Stimulated activated CD8-positive, alpha-beta memory T cell treated with anti-CD3 and anti-CD28 coated beads, Interleukin-4, amount 100 ng/mL, for 24 hours (primary cell): ENCODE data around the gene GAS7.

Source experiments
- DNase-seq: peaks from one replicate; pipeline ENCODE4 v3.0.0-alpha.2; 2020; ENCODE audit warnings: low read depth

The GAS7 gene

DNA sequence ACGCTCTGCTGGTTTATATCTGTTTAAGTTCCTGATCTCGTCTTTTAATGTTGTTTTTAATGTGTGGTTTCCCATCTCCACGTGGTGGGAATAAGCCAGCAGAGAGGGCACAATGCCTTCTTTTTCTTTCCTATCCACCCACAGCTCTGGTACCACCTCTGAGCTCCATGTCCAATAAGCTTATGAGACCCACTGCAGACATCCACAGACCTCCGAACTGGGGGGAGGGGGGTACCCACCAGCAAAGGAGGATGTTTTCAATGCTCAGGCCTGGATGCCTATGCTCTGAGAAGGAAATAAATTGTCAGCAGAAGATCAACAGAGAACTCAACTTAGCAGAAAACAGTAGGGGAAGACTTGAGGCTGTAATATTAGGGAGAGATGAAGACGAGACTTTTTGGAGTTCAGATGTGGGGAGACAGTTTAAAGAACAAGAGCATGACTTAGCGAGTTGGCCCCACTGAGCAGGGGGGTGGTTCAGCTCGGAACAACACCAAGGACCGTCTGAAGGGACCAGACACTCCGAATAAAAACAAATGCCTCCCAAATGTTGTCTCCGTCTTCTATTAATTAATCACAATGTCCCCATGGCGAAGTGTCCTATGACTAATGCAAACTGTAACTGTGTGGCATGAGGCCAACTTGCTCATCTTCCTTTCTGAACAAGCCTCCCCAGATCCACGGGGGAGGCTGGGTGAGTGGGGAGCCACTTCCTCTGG, 62.7 kb downstream of the GAS7 start:
- DNase-seq, result no peak

DNA sequence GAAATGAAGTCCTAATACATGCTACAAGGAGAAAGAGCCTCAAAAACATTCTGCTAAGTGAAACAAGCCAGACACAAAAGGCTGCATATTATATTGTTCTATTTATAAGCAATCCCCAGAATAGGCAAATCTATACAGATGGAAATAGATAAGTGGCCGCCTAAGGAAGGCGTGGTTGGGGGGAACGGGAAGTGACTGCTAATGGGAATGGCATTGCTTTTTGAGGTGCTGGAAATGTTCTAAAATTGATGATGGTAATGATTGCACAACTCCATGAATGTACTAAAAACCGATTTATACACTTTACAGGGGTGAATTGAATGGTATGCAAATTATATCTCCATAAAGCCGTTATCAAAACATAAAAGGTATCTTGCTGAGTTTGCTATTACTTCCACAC, 67.7 kb downstream of the GAS7 start:
- no peak for DNase-seq

DNA sequence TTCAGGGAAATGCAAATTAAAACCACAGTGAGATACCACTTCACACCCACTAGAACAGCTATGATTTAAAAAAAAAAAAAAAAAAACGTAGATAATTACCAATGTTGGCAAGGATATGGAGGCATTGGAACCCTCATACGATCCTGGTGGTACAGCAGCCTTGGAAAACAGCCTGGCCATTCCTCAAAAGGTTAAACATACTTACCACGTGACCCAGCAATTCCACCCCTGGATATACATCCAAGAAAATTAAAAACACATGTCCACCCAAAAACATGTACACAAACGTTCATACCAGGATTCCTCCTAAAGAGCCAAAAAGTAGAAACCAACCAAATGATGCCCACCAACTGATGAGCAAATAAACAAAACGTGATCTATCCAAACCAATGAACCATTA, 68.1 kb downstream of the GAS7 start:
- no peak for DNase-seq

DNA sequence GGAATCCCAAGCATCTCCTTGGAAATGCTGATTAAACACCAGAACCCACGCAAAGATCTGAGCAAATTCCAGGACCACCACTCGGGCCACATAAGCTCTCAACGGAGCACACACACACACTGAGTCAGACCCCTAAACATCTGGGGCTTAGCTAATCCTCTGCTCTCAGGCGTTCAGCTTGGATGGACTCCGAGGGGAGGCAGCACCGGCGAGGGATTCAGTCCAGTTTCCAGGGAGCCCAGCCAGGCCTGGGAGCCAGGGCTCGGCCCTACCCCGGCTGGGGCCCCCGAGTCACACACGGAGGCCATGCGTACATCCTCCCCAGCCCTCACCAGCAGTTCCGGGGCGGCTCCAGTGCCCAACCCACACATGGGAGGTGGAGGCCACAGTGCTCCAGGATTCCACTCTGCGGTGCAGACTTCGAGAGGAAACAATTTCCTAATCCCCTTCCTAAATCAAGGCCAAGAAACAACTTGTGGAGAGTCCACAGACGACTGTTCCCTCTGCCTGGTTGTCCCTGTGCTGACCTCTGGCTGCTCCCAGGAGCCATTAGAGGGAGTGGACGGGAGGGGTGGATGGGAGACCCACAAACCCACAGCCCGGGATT, 70.5 kb downstream of the GAS7 start:
- no peak for DNase-seq

DNA sequence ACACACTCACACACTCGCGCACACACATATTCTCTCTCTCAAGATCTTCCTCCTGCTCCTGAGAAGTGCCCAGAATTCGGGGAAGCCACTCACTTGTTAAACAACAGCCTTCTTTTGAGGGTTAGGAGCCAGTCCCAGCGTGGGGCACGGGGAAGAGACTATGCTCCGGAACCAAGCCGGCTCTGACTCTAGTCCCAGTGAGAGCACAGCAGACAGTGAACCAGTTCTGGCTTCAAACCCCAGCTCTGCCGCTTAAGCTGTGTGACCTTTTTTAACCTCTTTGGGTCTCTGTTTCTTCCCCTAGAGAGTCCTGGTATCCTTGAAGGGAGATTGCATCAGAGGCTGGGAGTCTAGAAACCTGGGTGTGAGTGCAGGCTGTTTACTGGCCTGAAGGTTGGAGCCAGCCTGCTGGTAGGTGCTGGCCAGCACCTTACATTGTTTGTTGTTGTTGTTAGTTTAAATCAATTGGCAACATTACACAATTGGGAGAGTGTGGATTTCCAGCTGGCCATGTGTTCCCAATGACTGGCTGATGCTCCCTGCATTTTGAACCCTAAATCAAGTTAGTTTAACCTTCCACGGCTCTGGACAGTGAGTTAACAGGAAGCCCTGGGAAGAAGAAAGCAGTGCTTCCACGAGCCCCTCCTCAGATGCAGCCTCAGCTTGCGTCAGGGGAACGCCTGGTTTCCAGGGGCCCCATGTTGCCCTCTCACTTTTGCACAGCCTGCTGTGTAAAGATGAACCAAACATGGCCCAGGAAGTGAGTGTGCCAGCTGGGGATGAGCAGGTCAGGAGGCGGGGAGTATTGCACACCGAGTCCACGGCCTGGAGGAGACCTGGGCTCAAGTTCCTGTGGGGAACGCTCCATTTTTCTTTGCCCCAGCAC, 71.5 kb downstream of the GAS7 start:
- DNase-seq, result no peak

DNA sequence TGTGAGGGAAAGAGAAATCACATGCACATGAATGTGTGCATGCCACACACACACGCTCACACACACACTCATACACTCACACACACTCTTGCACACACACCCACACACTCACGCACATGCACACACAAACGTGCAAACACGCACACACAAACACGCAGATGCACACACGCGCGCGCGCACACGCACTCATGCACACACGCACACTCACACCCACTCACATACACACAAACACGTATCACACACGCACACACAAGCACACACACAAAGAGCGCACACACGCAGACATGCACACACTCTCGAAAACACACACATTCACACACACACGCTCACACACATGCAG, 72.2 kb downstream of the GAS7 start:
- no peak for DNase-seq

DNA sequence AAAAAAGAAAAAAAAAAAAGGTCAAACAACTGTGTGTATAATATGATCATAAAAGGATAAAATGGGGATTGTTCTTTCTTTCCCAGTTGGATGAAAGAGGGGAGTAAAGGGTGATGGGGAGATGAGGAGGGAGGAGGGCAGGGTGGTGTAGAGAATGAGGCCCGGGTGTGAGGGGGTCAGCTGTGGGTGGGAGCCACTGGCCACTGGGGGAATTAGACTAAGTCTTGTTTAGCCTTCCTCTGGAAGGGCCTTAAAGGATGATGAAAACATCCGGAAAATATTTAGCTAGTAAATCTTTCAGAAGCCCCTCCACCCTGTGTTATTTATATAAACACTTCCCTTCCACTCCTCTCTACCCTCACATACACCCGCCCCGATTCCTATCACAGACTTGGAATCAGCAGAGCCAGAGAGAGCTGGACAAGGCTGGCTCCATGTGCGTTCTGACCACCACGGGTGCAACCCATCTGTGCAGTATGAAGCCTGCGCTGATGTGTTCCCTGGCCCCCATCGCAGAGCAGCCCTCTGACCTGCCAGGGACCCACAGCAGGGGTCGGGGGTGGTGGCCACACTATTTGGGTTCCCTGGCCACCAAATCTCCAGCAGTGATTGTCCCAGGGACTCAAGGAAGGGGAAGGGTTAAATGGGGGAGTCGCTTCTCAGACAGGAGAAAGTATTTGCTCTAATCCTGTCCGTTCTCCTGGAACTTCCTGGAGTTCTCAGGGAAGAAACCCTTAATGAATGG, 72.7 kb downstream of the GAS7 start:
- DNase-seq, result no peak

DNA sequence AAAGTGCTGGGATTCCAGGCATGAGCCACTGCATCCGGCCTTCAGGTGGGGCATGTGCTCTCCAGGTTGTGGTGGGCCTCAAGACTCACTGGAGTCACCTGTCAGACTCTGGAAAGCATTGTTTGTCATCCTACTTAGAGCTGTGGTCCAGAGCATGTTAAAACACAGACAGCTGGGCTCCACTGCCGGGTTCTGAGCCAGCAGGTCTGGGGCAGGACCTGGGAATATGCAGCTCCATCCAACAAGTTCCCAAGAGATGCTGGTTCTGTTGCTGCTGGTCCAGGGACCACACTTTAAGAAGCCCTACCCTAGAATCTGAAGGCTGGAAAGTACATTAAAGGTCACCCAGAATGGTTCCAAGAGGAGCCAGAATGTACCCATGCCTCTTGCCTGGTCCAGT, 75.3 kb downstream of the GAS7 start:
- DNase-seq, result no peak

DNA sequence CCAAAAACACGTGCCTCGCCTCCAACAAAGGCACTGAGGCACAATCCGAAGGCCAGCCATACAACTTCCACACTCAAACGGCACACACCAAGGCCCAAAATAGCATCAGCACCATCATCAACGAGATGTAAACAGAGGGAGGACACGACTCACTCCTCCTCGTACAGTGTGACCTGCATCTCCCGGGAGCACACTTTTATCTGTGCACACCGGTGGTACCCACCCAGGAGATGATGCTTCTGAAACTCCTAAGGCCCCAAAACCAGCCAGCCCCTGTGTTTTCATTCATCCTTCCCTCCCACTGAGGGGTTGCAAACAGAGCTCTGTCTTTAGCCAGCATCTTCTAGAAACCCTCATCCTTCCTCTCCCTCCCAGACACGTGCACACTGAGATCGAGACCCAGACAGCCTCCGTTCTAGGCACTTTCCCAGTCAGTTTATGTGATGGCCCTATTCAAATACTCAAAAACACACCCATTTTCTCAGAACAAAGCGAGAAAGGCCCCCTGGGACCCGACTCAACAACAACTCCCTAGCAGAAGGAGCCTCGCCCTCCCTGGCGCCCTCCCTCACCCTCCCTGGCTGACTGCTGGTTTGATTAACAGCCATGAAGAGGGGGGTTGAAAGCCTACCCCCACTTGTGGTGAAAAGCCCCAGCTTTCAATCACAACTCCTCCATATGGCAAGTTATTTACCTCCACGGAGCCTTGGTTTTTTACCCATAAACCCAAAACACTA, 76.3 kb downstream of the GAS7 start:
- DNase-seq, result no peak

DNA sequence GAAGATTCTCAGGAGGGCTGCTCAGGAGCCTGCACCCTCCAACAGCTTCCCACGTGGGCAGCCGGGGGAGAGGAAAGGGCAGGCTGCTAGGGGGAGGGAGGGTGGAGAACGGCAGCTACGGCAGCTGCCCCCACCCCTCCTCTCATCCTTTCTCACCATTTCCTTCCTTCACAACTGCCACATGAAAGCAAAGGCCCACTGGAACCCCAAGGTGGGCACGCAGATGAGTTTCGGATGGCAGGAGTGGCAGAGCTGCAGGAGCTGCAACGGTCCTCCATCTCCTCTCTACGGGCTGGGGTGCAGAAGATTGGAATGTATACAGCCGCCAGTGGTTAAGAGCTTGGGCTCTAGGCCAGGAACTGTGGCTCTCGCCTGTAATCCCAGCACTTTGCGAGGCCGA, 77.7 kb downstream of the GAS7 start:
- no peak for DNase-seq

DNA sequence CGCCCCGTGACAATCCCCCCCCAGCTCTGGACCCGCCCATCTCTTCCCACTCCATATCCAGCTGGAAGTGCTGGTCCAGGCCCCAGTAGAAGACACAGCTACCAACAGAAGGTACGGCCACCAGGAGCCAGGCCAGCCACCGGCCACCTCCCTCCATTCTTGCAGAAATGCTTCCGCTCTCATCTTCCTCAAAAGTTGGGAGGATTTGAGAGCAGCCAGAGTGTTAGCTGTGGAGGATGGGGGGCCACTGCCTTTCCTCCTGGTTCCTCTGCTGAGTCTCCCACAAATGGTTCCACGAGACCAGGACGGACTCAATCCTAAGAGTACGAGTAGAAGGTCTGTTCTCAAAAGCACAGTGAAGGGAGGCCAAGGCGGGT, 78.3 kb downstream of the GAS7 start:
- no peak for DNase-seq

DNA sequence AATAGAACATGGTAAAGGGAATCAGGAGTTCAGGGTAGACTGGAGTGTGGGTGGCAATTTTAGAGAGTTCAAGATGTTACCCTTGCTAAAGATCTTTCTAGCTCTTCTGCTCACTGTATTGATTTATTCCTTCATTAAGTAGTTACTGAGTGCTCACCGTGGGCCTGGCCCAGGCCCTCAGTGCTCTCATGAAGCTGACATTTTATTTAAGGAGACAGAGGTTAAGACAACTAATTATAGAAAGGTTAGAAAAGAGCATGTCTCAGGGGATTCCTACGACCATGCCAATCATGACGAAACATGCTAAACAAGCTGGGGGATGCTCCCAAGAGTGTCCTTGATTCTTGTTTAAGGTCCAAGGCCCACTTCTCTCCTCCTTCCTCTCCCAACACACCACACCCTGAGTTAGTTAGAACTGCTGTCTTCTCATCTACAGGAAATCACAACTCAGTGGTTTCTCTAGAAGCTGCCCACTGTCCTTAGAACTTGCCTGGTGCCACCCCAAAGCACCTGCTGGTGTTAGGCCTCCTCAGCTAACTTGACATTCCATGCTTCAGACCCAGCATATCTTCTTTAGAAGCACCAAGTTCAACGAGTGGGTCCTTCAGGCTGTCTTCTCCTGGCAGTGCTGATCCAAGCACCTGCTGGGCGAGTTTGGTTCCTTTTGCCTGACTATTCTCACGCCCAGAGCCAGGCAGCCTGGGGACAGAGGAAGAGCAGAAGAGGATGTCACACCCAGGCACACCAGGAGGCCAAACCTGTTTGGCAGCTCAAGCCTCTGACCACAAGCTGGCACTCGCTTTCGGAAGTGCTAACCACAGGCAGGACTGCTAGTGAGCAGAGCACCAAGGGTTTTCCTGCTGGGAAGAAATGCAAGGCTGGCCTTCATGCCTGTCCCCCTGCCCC, 79.0 kb downstream of the GAS7 start:
- no peak for DNase-seq

DNA sequence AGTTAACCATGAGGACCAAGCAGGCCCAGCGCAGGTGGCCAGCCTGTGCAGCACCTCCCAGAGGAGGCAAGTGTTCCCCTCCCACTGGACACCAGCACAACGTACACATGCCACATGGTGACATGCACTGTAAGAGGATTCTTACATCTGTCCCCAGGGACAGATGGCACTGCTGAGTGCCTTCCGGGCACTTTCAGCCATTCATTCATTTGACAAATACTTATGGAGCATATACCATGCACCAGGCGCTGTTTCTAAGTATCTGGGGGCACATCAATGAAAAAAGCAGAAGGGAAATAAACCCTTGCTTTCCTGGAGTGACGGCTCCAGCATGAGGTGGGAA, 79.6 kb downstream of the GAS7 start:
- no peak for DNase-seq

DNA sequence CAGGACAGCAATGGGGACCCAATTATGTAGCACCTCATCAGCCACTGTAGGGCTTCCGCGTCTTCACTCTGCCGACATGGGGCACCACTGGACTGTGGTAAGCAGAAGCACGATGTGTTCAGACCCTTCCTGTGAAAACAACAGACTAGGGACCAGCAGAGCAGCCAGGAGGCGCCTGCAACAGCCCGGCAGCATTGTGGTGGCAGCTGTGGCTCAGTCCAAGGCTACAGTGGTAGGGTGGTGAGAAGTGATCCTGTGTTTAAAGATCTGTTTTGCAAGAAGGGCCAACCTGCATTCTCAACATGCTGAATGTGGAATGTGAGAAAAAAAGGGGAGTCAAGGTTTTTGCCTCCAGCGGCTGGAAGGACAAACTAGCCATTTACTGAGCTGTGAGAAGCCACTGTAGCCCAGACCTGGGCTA, 80.8 kb downstream of the GAS7 start:
- no peak for DNase-seq

DNA sequence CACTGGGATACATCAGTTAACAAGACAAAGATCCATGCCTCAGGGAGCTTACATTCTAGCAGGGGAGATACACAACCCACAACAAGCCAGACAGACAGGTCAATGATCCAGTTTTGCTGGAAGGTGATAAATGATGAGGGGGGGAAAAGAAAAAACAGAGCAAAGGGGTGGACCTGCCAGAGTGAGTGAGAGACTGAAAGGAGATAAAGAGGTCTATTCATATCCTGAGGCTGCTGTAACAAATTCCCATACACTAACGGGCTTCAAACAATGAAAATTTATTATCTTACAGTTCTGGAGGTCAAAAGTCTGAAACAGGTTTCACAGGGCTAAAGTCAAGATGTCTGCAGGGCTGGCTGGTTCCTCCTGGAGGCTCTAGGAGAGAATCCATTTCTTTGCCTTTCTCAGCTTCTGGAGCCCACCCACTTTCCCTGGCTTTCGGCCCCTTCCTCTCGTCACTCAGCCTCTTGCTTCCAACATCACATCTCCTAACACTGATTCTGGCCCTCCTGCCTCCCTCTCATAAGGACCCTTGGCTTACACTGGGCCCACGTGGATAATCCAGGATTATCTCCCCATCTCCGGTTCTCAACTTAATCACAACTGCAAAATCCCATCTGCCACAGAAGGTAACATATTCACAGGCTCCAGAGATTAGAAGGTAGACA, 81.5 kb downstream of the GAS7 start:
- no peak for DNase-seq

DNA sequence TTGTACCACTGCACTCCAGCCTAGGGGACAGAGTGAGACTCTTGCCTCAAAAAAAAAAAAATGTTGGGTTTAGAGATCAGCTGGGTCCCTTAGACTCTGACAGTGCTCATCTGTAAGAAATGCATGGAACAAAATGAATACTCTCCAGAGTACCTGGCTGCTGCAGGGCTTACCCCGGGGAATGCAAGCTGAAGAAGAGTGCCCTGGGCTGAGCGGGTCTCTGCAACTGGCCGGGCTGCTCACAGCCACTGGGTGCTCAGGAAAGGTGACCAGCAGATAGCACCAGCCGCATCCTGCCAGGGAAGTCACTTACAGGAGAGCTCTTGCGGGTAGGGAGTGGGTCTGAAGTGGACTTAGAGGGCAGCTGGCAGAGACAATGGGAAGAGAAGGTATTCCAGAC, 82.1 kb downstream of the GAS7 start:
- no peak for DNase-seq

DNA sequence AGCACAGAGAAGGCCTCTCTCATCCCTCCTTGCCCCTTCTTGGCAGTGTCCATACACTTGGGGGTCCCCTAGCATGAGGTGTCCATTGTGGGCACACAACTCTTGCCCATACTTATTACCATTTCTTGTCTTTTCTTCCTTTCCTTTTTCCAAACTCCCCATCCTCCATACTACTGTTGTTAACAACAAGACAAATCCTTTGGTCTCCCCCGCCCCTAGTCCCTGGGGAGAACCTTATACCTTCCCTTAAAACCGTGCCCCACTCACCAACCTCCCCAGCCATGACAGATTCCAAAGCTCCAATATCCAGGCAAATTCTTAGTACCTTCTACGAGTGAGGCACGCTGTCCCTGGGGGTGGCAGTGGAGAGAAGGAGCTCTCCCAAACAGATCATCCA, 82.9 kb downstream of the GAS7 start:
- no peak for DNase-seq

DNA sequence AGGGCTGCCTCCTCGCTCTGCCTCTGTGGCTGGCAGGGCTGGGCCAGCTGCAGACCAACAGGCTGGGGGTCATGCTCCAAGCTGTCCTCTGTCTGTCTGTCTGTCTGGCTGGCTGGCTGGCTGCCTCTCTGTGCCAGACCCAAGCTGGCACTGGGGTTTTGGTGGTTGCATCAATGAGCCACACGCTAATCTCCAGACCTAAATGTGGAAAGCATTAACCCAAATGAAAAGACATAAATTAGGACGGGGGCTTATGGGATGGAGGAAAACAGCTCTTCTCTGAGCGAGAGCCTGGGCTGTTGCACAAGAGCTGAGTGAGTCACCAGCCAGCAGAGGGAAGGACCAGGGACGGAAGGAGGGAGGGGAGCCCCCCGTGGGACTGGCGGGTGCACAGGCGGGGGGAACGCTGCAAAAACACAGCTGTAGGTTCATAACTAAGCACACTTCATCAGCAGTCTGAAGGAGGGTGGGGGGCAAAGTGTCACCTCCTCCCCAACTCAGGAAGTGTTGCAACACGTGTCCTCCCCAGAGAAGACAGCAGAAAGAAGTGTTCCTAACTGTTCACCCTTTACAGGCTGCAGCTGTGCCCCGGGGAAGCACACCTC, 83.4 kb downstream of the GAS7 start:
- DNase-seq, result peak; percentile 62

DNA sequence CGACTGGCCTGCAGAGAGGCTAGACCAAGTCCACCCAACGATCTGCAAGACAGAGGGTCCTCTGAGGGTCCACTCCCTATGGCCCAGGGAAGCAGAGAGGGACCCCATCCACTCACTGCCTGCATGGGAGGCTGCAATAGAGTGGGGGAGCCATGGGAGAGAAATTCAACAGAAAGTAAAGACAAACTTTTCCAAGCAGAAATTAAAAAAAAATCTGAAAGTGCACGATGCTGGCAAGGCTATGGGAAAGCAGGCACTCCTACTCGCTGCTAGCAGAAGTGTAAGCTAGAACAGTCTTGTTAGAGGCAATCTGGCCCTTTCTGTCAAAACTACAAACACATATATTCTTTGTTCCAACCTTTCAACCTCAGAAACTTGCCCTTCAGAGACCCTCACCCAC, 85.4 kb downstream of the GAS7 start:
- DNase-seq, result no peak

DNA sequence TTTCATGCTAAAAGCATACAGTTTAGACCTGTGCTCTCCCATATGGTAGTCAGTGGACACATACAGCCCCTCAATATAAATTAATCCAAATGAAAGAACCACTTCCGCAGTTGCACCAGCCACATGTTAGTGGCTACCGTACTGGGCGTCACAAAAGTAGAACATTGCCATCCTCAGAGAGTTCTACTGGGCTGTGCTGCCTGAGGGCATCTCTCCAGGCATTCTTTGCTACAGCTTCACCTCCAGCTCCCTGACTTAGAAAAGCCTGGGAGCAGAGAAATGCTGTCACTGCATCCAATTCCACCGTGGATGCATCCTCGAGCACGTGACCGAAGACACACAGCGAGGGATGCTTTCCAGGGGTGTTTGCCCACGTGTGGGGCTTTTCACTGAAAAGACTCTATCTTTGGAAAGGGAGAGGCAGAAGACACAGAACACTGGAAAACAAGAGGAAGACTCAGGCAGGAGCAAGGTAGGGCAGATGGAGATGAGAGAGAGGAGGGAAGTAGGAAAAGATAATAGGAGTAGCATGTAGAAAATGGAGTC, 86.4 kb downstream of the GAS7 start:
- DNase-seq, result no peak
